NCI-H82 treated with DMSO at 0.1 percent for 48 hours (cell line): ENCODE results near the gene DCT.
"Not testable (repeated sequence)": the region's sequence is repeated elsewhere in the genome, so short reads cannot be mapped to it uniquely, and the experiment has no call there.

Experiments used
- DNase-seq: peaks from one replicate; lab custom pipeline; 2025; ENCODE audit not compliant: unreplicated experiment; lab: John Stamatoyannopoulos, UW

Gene DCT

GRCh38 chr13:94479616-94480015 lies at the start of gene DCT:
Gene DCT, minus strand, starts transcription at chr13:94479682. Its CDS starts 427 bp downstream, at chr13:94479255.
- DNase-seq, result peak; percentile 100

- DNase-seq, result not testable (repeated sequence)
Measured at GRCh38 chr13:94526956-94527355, 47.5 kb upstream of the DCT start.

DNA sequence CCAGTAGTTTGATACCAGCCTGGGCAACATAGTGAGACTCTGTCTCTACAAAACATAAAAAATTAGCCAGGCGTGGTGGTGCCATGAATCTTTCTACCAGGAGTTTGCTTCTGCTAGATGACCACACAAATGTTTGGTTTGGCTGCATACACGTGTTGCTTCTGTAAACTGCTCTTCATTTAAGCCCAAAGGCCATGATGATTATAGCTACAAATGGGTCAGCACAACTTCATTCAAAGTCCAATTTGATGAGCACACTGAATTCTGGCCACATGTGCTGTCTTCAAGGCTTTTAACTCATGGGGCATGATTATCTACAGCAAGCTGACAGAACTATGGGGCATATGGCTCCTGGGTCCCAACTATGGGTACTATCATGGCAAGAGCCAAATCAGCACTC lies 46.3 kb upstream of the DCT start:
- DNase-seq, result no peak

- DNase-seq, result no peak
Measured at GRCh38 chr13:94524407-94524806, 44.9 kb upstream of the DCT start.

- no peak for DNase-seq
Measured at GRCh38 chr13:94520001-94520400, 40.5 kb upstream of the DCT start.

- DNase-seq, result no peak
Measured at GRCh38 chr13:94516456-94516855, 37.0 kb upstream of the DCT start.

DNA sequence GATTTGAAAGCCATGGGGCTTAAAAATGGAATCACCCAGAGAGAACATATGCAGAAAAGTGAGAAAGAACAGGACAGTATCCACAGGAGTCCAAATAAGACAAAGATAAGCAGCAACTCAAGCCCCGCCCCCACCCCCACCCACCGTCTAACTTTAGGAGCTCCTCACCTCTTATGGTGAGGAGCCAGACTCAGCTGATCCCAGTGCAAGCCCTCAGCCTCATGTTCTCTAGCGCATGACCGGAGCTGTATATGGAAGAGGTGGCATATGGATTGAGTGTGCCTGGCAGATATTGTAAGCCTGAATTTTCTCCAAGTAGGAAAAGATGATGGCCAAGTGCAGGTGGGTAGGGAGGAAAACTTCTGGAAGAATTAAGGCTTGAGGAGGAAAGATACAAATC lies 36.4 kb upstream of the DCT start:
- DNase-seq, result no peak

GRCh38 chr13:94515374-94515773 lies 35.9 kb upstream of the DCT start:
- DNase-seq, result no peak

- no peak for DNase-seq
Measured at GRCh38 chr13:94513026-94513425, 33.5 kb upstream of the DCT start.

DNA sequence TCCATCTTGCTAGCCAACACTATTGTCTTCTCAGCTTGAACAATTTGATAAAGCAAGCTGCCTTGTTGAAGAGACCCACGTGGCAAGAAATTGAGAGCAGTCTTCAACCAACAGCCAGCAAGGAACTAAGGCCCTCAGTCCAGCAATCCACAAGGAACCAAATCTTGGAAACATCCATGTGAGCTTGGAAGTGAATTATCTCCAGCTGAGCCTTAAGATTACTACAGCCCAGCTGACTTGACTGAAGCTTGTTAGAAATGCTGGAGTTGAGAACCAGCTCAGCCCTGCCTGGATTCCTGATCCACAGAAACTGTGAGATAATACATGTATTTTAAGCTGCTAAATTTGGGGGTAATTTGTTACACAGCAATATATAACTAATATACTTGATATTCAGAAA lies 26.2 kb upstream of the DCT start:
- peak; percentile 81 for DNase-seq

DNA sequence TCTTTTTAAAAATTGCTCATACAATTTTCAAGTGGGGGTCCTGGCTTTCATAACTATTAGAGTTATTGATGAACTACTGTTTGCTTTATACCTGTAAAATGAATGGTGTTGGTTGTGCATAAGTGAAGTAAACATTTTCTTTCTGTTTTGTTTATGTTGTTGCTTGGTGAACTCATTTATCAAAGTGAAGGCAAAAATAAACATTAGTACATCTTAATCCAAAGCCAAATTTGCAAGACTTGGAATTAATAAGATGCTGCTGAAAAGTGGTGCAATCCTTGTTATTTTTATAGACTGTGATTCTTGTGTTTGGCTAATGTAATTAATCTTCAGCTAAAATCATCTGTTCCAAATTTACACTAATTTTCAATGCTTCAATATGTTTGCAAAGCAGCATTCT lies 24.4 kb upstream of the DCT start:
- no peak for DNase-seq

DNA sequence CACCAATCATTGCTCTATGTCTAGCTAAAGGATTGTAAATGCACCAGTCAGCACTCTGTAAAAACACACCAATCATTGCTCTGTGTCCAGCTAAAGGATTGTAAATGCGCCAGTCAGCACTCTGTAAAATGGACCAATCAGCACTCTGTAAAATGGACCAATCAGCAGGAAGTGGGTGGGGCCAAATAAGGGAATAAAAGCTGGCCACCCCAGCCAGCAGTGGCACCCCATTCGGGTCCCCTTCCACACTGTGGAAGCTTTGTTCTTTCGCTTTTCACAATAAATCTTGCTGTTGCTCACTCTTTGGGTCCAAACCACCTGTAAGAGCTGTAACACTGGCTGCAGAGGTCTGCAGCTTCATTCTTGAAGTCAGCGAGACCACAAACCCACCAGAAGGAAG lies 19.3 kb upstream of the DCT start:
- not testable (repeated sequence) for DNase-seq

- DNase-seq, result no peak
Measured at GRCh38 chr13:94495806-94496205, 16.3 kb upstream of the DCT start.

DNA sequence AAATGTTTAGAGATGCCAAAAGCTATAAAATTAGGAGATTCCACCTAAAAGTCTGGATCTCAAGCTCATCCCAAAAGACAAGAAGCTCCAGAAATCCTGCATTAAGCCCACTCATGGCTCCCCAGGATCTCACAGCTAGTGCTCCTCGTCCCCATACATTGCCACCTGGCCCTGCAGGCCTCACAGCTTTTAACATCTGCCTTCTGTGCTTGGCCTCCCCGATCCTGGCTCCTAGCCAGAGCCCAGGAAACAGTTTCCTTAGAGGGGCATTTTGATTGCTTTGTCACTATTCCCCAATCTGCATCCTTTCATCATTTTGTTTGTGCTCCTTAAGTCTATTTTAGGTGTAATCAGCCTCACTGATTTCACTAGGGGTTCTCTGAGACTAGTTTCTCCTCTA lies 14.5 kb upstream of the DCT start:
- peak; percentile 82 for DNase-seq

DNA sequence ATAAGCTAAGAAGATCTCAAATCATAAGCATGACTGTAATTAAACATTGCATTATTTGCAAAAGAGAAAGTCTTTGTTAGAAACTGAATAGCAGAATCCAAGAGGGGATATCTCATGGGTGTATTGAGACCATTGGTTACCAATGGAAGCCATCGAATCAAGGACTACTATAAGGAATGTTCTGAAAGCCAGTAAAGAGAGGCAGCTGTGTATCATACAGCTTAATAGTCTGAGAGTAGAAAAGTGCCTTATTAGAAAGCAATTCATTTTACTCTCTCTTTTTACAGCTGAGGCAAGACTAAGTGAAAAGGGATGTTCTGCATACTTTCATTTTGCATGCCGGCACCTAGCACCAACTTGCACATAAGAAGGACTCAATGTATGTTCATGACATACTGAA lies 7.6 kb upstream of the DCT start:
- DNase-seq, result peak; percentile 28

DNA sequence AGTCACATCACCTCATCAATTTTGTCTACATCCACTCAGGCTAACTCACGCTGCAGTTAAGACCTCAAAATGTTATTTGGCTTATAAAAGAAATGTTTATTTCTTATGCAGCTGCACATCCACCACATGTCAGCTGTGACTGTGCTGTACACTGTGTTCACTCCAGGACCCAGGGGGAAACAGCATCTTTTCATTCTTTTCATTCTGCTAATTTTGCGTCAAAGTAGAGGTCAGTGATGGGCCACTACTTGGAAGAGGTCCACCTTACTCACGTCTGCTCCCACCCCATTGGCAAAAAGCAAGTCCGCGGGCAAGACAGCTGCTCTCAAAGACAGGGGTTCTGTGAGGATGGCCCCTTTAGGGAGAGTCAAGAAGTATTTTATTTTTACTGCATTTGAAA lies 4.5 kb upstream of the DCT start:
- DNase-seq, result no peak

DNA sequence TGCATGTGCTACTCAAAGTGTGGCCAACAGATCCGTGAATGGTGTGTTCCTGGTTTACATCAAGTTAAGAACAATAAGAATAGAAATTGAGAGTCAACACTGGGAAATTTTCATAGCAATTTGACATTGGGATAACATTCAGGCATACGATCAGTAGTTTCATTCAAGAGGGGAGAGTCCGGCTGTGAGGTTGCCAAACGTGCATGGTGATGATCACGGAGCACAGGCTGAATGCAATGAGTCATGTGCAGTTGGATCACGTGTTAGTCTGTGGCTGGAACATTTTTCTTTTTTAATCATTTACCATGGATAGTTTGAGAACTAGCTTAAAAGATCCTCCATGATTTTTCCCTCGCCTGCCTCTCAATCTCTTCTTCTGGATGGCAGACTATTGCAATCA lies 2.5 kb upstream of the DCT start:
- DNase-seq, result no peak

GRCh38 chr13:94480672-94481145 lies 1.2 kb upstream of the DCT start:
- DNase-seq, result peak; percentile 100

- no peak for DNase-seq
Measured at GRCh38 chr13:94478913-94479312, 569 bp downstream of the DCT start.

- peak; percentile 100 for DNase-seq
Measured at GRCh38 chr13:94470126-94470525, 9.4 kb downstream of the DCT start.

- no peak for DNase-seq
Measured at GRCh38 chr13:94464771-94465170, 14.7 kb downstream of the DCT start.

- no peak for DNase-seq
Measured at GRCh38 chr13:94462670-94463069, 16.8 kb downstream of the DCT start.

GRCh38 chr13:94459116-94459515 lies 20.4 kb downstream of the DCT start:
- no peak for DNase-seq

DNA sequence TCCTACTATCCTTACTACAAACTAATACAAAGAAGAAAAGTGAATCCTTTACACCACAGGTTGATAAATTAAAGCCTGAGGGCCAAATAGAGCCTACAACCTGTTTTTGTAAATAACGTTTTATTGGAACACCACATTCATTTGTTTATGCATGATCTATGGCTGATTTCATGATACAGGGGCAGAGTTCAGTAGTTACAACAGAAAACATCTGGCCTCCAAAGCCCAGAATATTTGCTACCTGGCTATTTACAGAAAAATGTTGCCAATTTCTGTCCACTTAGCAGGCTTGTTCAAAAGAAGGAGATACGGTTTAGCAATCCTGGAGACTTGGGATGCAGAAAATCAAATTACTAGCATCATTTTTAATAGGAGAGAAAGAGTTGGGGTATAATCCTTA lies 24.1 kb downstream of the DCT start:
- DNase-seq, result no peak
